ENCODE results near the gene ROR2.
"Not testable (repeated sequence)": the region's sequence is repeated elsewhere in the genome, so short reads cannot be mapped to it uniquely, and the experiment has no call there.

Gene ROR2

GRCh38 chr9:91812191-91812590 is 137.8 kb downstream of the ROR2 start:
- Mint-ChIP-seq H3K27ac (no peak overlapping the region), H3K4me1 (ENCODE audit: low read depth) (no peaks in the 10 kb centered on the region), H3K9me3 (ENCODE audit: low read depth) (no peaks in the 10 kb centered on the region), H3K4me3 (no peak overlapping the region), H3K27me3 (peaks cover 2% of the 10 kb centered on the region), H3K36me3 (no peaks in the 10 kb centered on the region)

DNA sequence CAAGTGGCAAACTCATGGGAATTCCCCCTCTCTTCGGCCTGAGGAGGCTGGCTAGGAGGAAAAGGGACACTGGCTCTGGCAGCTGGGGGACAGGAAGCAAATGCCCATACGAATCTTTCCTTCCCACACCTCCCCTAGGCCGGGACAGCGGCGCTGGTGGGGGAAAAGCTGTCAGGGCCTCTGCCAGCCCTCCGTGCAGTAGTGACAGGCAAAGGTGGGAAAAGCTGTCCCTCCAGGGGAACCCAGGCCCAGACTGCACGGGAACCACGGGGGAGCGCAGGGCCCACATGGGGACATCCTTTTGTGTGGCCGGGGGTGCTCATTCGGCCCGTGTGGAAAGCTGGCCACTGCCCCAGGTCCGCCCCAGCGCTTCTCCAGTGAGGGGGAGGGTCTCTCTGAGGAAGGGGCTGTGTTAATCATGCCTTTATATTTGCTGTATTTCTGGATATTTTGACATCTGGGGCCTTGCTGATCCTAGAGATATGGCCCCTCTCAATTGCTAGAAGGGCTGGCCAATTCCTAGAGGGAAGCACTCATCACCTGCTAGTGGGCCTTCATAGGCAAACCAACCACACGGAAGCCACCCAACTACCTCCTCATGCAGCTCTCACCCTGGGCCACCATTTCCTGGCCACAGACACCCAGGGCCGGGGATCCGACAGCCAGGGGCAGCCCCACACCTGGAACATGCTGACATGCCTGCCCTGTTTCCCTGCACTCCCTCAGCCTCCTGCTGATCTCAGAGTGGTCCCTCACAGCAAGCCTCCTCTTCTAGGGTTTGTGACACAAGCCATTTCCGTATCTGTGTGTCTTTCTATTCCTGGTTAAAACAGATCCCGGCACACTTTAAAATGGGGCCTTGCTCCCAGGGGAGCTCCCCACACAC is 138.8 kb downstream of the ROR2 start:
- Mint-ChIP-seq H3K4me3 (no peak overlapping the region), H3K27ac (no peak overlapping the region), H3K36me3 (no peaks in the 10 kb centered on the region), H3K4me1 (ENCODE audit: low read depth) (no peaks in the 10 kb centered on the region), H3K27me3 (peaks cover 2% of the 10 kb centered on the region), H3K9me3 (ENCODE audit: low read depth) (no peaks in the 10 kb centered on the region)

GRCh38 chr9:91810286-91810905 is 139.6 kb downstream of the ROR2 start:
- Mint-ChIP-seq H3K4me3 (no peak overlapping the region), H3K9me3 (ENCODE audit: low read depth) (no peaks in the 10 kb centered on the region), H3K4me1 (ENCODE audit: low read depth) (no peaks in the 10 kb centered on the region), H3K36me3 (no peaks in the 10 kb centered on the region), H3K27ac (no peak overlapping the region), H3K27me3 (peaks cover 2% of the 10 kb centered on the region)

DNA sequence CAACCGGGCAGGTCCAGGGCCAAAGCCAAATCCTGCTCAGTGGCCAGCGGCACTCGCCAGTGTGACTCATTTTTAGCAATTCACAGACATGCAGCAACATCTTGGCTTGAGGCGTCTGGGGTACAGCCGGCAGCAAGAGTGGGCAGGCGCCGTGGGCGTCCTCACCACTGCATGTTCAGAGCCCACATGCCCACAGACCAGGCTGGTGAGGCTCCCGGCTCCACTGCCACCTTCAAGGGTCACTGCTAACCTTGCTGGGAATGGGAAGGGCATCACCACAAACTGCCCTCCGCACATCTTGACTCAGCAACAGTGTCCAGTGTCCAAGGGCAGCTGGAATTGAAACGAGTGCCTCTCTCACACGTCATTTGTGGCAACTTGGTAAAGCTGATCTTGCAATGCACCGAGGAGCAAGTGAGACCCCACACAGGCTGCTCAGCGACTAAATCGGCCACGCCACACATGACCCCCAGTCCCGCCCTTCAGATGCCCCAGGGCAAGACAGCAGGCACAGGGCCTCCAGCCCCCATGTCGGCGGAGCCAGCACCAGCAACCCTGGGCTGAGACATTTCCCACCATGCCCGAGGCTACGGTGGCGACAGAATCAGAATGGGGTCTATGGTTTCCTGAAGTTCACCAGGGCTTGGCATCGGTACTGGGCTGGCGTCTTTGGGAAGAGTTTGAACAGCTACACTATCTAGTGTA is 140.3 kb downstream of the ROR2 start:
- H3K4me3 Mint-ChIP-seq: no peak overlapping the region
- no peak overlapping the region for H3K27ac Mint-ChIP-seq
- no peaks in the 10 kb centered on the region for H3K36me3 Mint-ChIP-seq
- H3K4me1 Mint-ChIP-seq (ENCODE audit: low read depth): no peaks in the 10 kb centered on the region
- no peaks in the 10 kb centered on the region for H3K9me3 Mint-ChIP-seq (ENCODE audit: low read depth)
- peaks cover 4% of the 10 kb centered on the region for H3K27me3 Mint-ChIP-seq

DNA sequence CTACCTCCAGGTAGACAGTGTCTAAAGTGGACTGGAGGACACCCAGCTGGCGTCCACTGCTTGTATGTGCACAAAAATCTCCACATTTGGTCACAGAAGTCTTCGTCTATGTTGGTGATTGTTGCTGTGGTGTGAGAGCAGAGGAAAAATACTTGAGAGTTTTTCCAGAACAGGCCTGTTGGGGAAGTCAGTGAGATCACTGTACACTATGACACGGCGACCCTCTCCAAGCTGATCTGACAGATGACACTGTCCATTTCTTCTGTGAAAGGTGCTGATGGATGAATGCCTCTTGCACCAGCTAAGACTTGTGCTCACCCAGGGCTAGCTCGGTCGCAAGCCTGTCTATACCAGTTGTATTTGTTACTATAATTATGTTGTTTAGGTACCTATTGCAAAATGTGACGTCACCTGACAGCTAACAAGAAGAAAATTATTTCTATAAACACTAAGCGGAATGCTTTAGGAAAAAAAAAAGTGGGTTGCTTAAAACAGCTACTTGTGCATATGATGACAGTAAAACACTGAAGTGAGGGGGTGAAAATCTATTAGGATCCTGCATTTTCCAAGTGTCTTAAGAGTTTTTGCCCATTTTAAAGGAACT is 142.3 kb downstream of the ROR2 start:
- Mint-ChIP-seq H3K4me1 (ENCODE audit: low read depth) (no peaks in the 10 kb centered on the region), H3K27me3 (peaks cover 4% of the 10 kb centered on the region), H3K4me3 (no peak overlapping the region), H3K9me3 (ENCODE audit: low read depth) (no peaks in the 10 kb centered on the region), H3K36me3 (no peaks in the 10 kb centered on the region), H3K27ac (no peak overlapping the region)

DNA sequence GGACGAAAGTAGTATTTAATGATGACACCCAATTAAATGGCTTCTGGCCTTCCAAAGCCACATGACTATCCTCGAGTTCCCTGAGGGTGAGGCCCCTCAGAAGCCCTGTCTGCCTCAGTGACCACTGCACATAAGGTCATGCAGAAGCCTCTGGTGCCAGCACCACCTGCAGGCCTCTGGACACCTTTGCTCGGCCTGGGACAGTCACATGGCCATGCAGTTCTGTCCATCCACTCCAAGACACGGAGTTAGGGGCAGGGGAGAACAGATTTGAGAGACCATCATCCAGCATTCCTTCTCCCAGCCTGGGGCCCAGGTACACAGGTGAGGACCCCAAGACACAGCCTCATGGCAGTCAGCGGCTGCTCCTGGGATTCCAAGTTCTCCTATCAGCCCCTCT is 145.0 kb downstream of the ROR2 start:
- no peak overlapping the region for H3K27ac Mint-ChIP-seq
- peaks cover 7% of the 10 kb centered on the region for H3K27me3 Mint-ChIP-seq
- no peaks in the 10 kb centered on the region for H3K36me3 Mint-ChIP-seq
- H3K4me1 Mint-ChIP-seq (ENCODE audit: low read depth): peaks cover 1% of the 10 kb centered on the region
- no peak overlapping the region for H3K4me3 Mint-ChIP-seq
- no peaks in the 10 kb centered on the region for H3K9me3 Mint-ChIP-seq (ENCODE audit: low read depth)

- Mint-ChIP-seq H3K4me3 (no peak overlapping the region), H3K36me3 (no peaks in the 10 kb centered on the region), H3K27me3 (peaks cover 7% of the 10 kb centered on the region), H3K27ac (no peak overlapping the region), H3K9me3 (ENCODE audit: low read depth) (no peaks in the 10 kb centered on the region), H3K4me1 (ENCODE audit: low read depth) (peaks cover 5% of the 10 kb centered on the region)
These were observed 145.9 kb downstream of the ROR2 start for GRCh38 chr9:91803970-91804752.

GRCh38 chr9:91803151-91803940 is 146.7 kb downstream of the ROR2 start:
- peaks cover 6% of the 10 kb centered on the region for H3K27me3 Mint-ChIP-seq
- peaks cover 12% of the 10 kb centered on the region for H3K4me1 Mint-ChIP-seq (ENCODE audit: low read depth)
- H3K9me3 Mint-ChIP-seq (ENCODE audit: low read depth): no peaks in the 10 kb centered on the region
- no peak overlapping the region for H3K4me3 Mint-ChIP-seq
- no peak overlapping the region for H3K27ac Mint-ChIP-seq
- H3K36me3 Mint-ChIP-seq: no peaks in the 10 kb centered on the region

- H3K4me1 Mint-ChIP-seq (ENCODE audit: low read depth): peaks cover 12% of the 10 kb centered on the region
- no peaks in the 10 kb centered on the region for H3K9me3 Mint-ChIP-seq (ENCODE audit: low read depth)
- H3K4me3 Mint-ChIP-seq: no peak overlapping the region
- H3K27ac Mint-ChIP-seq: no peak overlapping the region
- H3K36me3 Mint-ChIP-seq: no peaks in the 10 kb centered on the region
- peaks cover 6% of the 10 kb centered on the region for H3K27me3 Mint-ChIP-seq
These were observed 147.6 kb downstream of the ROR2 start for GRCh38 chr9:91802391-91802790.

DNA sequence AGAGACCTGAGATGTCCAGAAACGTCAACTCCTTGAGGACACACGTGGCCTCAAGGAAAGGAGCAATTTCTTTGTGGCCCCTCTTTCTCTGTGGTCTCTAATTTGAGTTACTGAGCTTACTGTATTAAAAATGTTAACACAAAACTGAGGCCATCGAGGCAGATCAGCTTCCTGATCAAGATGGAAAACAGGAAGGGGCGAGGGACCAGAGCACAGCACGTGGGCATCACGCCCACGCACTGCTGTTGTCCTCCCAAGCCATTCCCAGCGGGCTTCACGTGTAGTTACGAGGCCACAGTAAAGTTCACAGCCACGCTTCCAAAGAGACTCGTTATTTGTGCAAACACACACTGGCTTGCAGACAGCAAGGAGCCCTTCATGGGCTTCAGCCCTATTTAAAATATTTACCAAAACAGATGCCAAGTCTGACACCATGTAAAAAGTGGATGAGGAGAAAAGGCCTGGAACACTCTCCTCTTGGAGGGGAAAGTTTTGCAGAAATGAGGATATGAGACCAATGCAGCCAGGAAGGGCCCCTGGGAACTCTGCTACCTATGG is 149.5 kb downstream of the ROR2 start:
- no peak overlapping the region for H3K27ac Mint-ChIP-seq
- no peak overlapping the region for H3K4me3 Mint-ChIP-seq

DNA sequence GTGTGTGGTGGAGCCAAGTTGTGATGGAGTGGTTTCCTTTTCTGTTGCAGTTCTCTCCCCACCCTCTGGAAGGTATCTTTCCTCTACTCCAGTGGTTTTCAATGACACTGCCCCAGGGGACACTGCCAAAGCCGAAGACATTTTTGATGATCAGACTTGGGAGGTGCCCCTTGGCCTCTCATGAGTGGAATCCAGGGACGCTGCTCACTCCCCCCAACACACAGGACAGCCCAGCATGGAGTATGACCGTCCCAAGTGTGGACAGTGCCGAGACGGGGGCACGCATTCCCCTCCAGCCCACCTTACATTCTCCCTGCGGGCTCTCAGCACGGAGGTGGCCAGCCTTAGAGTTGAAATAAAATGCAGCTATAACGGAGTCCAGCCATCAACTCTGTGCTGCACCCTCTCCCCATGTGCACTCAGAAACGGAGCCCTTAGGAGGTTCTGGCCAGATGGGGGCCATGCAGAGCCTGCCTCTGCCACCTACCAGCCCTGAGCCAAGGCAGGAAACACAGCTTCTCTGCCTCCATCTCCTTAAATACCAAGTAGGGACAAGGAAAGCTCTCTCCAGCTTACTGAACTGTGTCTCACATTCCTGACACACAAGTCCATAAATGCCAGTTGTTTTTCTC is 150.8 kb downstream of the ROR2 start:
- Mint-ChIP-seq H3K9me3 (ENCODE audit: low read depth) (no peaks in the 10 kb centered on the region), H3K27ac (peak overlapping the region; percentile 28), H3K27me3 (peaks cover 4% of the 10 kb centered on the region), H3K4me3 (no peak overlapping the region), H3K4me1 (ENCODE audit: low read depth) (peaks cover 14% of the 10 kb centered on the region), H3K36me3 (no peaks in the 10 kb centered on the region)

More for the DNA sequence above, 149.5 kb downstream of the ROR2 start:
- H3K27me3 Mint-ChIP-seq: peaks cover 6% of the 10 kb centered on the region
- no peaks in the 10 kb centered on the region for H3K36me3 Mint-ChIP-seq
- H3K9me3 Mint-ChIP-seq (ENCODE audit: low read depth): no peaks in the 10 kb centered on the region
- H3K4me1 Mint-ChIP-seq (ENCODE audit: low read depth): peaks cover 14% of the 10 kb centered on the region

- H3K9me3 Mint-ChIP-seq (ENCODE audit: low read depth); H3K27me3 Mint-ChIP-seq; H3K36me3 Mint-ChIP-seq: not testable (repeated sequence)
- H3K4me3 Mint-ChIP-seq: peak overlapping the region; percentile 54
- H3K4me1 Mint-ChIP-seq (ENCODE audit: low read depth): peaks cover 14% of the 10 kb centered on the region
- peak overlapping the region; percentile 87 for H3K27ac Mint-ChIP-seq
These were observed 151.5 kb downstream of the ROR2 start for GRCh38 chr9:91798273-91799112.

All from activated naive CD8-positive, alpha-beta T cell (primary cell).